D721Med (cell line): ENCODE measurements around the gene NEXN.

Source experiments
- DNase-seq: peaks from one replicate; pipeline ENCODE4 v3.0.0; 2011; ENCODE audit warnings: low spot score; ENCODE audit not compliant: insufficient read length
- FAIRE-seq: peaks from 2 replicates; lab custom pipeline; 2011; peaks lifted over from hg19 to GRCh38; lab: Jason Lieb, UNC
- CTCF ChIP-seq: IDR thresholded peaks from 2 replicates; pipeline ENCODE4 v1.5.1; 2012; ENCODE audit warnings: mild to moderate bottlenecking, control low read depth; ENCODE audit not compliant: insufficient read depth; ENCODE audit errors: missing control alignments

Gene NEXN

GRCh38 chr1:77857552-77857951 is 30.9 kb upstream of the NEXN start:
- no peak for TF ChIP-seq CTCF
- FAIRE-seq (no peak), DNase-seq (no peak)

DNA sequence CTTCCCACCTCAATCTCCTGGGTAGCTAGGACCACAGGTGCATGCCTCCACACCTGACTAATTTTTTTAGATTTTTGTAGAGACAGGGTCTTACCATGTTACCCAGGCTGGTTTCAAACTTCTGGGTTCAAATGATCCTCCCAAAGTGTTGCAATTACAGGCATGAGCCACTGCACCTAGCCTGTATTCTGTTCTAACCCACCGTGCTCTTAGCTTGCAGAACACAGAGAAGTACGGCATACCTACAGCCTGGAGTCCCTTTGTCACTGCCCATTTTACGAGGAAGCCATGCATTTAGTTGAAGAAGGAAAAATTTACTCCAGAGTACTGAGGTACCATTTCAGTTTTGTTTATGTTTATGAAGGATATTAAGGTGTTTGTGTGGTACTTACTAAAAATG is 29.7 kb upstream of the NEXN start:
- no peak for TF ChIP-seq CTCF
- FAIRE-seq (no peak), DNase-seq (no peak)

GRCh38 chr1:77859248-77859647 is 29.2 kb upstream of the NEXN start:
- FAIRE-seq (no peak), DNase-seq (no peak)
- no peak for TF ChIP-seq CTCF

DNA sequence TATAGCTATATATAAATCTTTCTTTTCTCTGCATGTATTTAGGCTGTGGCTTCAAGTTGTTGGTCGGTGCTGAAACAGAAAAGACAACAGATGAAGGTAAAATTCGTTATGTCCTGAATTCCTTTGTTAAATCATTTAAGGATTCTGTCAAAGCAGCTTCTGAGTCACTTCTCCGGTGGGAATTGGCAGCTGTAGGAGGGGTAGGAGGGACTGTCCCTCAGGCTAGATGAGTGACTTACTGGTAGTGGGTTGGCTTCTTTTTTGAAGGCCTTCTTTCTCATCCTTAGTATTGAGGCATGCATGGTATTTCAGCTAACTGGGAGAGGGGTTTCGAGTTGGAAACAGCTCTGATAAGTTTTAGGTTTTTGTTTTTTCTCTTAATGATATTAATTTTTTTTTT is 22.1 kb upstream of the NEXN start:
- DNase-seq (no peak), FAIRE-seq (no peak)
- no peak for TF ChIP-seq CTCF

DNA sequence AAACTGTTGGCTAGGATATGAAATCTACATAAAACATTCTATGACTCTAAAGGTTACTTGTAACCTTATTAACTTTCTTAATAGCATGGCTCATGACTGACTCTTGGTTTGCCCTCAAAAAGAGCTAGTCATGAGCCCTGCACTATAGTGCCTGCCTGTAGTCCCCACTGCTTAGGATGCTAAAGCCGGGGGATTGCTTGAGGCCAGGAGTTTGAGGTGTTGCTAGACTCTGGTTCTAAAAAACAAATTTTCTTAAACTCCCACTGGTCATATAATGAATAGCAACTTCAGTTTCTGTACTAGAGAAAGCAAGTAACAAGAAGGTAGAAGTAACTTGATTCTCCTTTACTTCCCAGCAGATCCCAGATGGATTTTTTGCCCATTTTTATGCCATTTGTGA is 15.8 kb upstream of the NEXN start:
- no peak for TF ChIP-seq CTCF
- FAIRE-seq (no peak), DNase-seq (no peak)

DNA sequence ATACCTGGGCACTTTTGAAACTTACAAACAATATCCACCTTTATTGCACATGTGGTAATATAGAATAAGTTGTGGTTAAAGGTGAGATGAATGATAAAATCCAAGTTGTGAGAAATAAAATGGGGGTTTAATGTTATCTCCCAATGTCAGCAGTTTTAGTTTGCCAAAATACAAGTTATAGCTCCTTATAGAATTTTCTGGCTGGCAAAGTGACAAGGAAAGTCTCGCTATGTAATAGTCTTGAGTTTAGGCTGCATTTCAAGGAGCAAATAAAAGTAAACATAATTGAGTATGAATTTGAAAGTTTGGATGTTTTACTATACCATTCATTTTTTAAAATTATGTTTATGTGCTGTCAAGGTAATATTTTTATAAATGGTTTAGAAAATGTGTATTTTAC is 15.0 kb upstream of the NEXN start:
- DNase-seq (no peak), FAIRE-seq (no peak)
- TF ChIP-seq CTCF = no peak

DNA sequence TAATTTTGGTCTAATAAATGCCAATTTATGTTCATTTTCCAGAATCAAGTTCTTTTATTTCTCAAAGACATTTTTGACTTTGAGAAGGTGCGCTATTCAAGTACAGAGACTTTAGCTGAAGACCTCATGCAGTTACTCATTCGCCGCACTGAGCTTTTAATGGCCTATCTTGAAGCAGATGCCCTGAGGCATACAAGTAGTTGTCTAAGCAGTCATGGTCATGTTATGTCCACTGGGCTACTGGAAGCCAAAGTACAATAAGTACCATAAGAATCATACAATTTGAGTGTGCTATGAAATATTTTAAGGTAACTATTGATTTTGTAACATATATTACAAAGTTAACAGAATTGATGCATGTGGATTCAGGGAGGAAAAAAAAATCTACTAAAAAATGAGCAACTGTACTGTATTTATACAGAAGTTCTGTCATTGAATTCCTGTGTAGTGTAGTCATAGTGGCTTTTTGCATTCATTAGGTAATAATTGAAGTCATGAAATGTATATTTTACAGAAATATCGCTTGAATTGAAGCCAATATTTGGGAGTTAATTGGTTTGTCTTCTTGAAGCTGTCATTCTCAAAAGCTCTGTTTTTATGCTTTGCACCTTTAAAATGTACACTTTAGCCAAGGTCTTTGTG is 13.5 kb upstream of the NEXN start:
- FAIRE-seq = peak; percentile 32
- no peak for DNase-seq
- no peak for TF ChIP-seq CTCF
